Mesenchymal stem cell (in vitro differentiated cells and primary cell): ENCODE measurements around the gene AIG1.
"Not testable (repeated sequence)": the region's sequence is repeated elsewhere in the genome, so short reads cannot be mapped to it uniquely, and the experiment has no call there.

Source experiments
- DNase-seq: peaks from one replicate; pipeline ENCODE4 v3.0.0-alpha.2; 2013
- H2AFZ ChIP-seq: one replicate; pipeline ENCODE4 v1.6.1; 2013; ENCODE audit warnings: low read depth, mild to moderate bottlenecking, control low read depth, inconsistent platforms, low read length, moderate library complexity
- H2AK5ac ChIP-seq: 2 replicates; pipeline ENCODE4 v1.6.1; 2013; ENCODE audit warnings: low read length, moderate library complexity, mild to moderate bottlenecking, inconsistent platforms; ENCODE audit not compliant: severe bottlenecking
- H2BK120ac ChIP-seq: one replicate; pipeline ENCODE4 v1.6.1; 2013; ENCODE audit warnings: low read depth, mild to moderate bottlenecking, inconsistent platforms, low read length, moderate library complexity
- H2BK12ac ChIP-seq, 2 experiments: one replicate each; pipeline ENCODE4 v1.6.1; 2013; ENCODE audit warnings: inconsistent platforms in 2 of 2, low read length in 2 of 2, mild to moderate bottlenecking in 2 of 2, moderate library complexity in 2 of 2, control low read depth in 1 of 2
- H2BK15ac ChIP-seq: one replicate; pipeline ENCODE4 v1.6.1; 2013; ENCODE audit warnings: mild to moderate bottlenecking, low read depth, inconsistent platforms; ENCODE audit not compliant: poor library complexity, severe bottlenecking
- H2BK5ac ChIP-seq: 2 replicates; pipeline ENCODE4 v1.6.1; 2013; ENCODE audit warnings: low read depth, mild to moderate bottlenecking, low read length, control low read depth, inconsistent platforms; ENCODE audit not compliant: poor library complexity, severe bottlenecking
- H3K14ac ChIP-seq, 2 experiments: one replicate each; pipeline ENCODE4 v1.6.1; 2013; ENCODE audit warnings: inconsistent platforms in 2 of 2, low read length in 2 of 2, control low read depth in 1 of 2, mild to moderate bottlenecking in 1 of 2, moderate library complexity in 1 of 2
- H3K18ac ChIP-seq, 2 experiments: one replicate each; pipeline ENCODE4 v1.6.1; 2013; ENCODE audit warnings: inconsistent platforms in 2 of 2, low read length in 2 of 2, control low read depth in 1 of 2, low read depth in 1 of 2, mild to moderate bottlenecking in 1 of 2
- H3K23ac ChIP-seq, 2 experiments: one replicate each; pipeline ENCODE4 v1.6.1; 2013; ENCODE audit warnings: inconsistent platforms in 2 of 2, low read length in 2 of 2, mild to moderate bottlenecking in 2 of 2, moderate library complexity in 2 of 2, control low read depth in 1 of 2
- H3K27ac ChIP-seq: 2 replicates; pipeline ENCODE4 v1.5.1; 2013; ENCODE audit warnings: mild to moderate bottlenecking, moderate library complexity, low read length, control low read depth, inconsistent platforms; ENCODE audit not compliant: poor library complexity, severe bottlenecking
- H3K27me3 ChIP-seq, 2 experiments: 2 replicates each; pipeline versions ENCODE4 v1.6.1 to v1.7.0; 2013; ENCODE audit warnings: low read length in 2 of 2, mild to moderate bottlenecking in 2 of 2, moderate library complexity in 2 of 2, control low read depth in 1 of 2, inconsistent platforms in 1 of 2; ENCODE audit not compliant: control insufficient read depth in 1 of 2, insufficient read depth in 1 of 2
- H3K36me3 ChIP-seq, 2 experiments: 2 replicates each; pipeline versions ENCODE4 v1.6.1 to v1.7.0; 2013; ENCODE audit warnings: low read length in 2 of 2, control low read depth in 1 of 2, inconsistent platforms in 1 of 2, low read depth in 1 of 2, mild to moderate bottlenecking in 1 of 2; ENCODE audit not compliant: insufficient read depth in 2 of 2, control insufficient read depth in 1 of 2
- H3K4ac ChIP-seq, 2 experiments: one replicate each; pipeline ENCODE4 v1.6.1; 2013; ENCODE audit warnings: inconsistent platforms in 2 of 2, low read length in 2 of 2, mild to moderate bottlenecking in 2 of 2, moderate library complexity in 2 of 2, control low read depth in 1 of 2, low read depth in 1 of 2
- H3K4me1 ChIP-seq: 2 replicates; pipeline ENCODE4 v1.6.1; 2013; ENCODE audit warnings: low read depth, low read length, control low read depth; ENCODE audit not compliant: control insufficient read depth, insufficient read depth
- H3K4me2 ChIP-seq: 2 replicates; pipeline ENCODE4 v1.6.1; 2013; ENCODE audit warnings: low read length, mild to moderate bottlenecking, inconsistent platforms; ENCODE audit not compliant: poor library complexity, severe bottlenecking
- H3K4me3 ChIP-seq, 2 experiments: 2 replicates each; pipeline versions ENCODE4 v1.5.1 to v1.7.0; 2013; ENCODE audit warnings: low read length in 2 of 2, mild to moderate bottlenecking in 2 of 2, control low read depth in 1 of 2, low read depth in 1 of 2; ENCODE audit not compliant: insufficient read depth in 1 of 2
- H3K79me1 ChIP-seq: replicated peaks from 2 replicates; pipeline ENCODE4 v1.6.1; 2013; ENCODE audit warnings: mild to moderate bottlenecking, control low read depth, low read length, inconsistent platforms; ENCODE audit not compliant: poor library complexity, severe bottlenecking
- H3K9ac ChIP-seq: 2 replicates; pipeline ENCODE4 v1.7.0; 2013; ENCODE audit warnings: mild to moderate bottlenecking, low read length, moderate library complexity
- H3K9me3 ChIP-seq: 2 replicates; pipeline ENCODE4 v1.7.0; 2013; ENCODE audit warnings: mild to moderate bottlenecking, low read length; ENCODE audit not compliant: control insufficient read depth
- H4K8ac ChIP-seq: one replicate; pipeline ENCODE4 v1.6.1; 2013; ENCODE audit warnings: inconsistent platforms, mild to moderate bottlenecking, low read length, moderate library complexity
- H4K91ac ChIP-seq: one replicate; pipeline ENCODE4 v1.6.1; 2013; ENCODE audit warnings: mild to moderate bottlenecking, low read length, inconsistent platforms
- WGBS: methylation state at CpG from one replicate; pipeline ENCODE4 v1.1.7; 2013; ENCODE audit warnings: mixed read lengths; 5-methylcytosine and 5-hydroxymethylcytosine counted together

The AIG1 gene

DNA sequence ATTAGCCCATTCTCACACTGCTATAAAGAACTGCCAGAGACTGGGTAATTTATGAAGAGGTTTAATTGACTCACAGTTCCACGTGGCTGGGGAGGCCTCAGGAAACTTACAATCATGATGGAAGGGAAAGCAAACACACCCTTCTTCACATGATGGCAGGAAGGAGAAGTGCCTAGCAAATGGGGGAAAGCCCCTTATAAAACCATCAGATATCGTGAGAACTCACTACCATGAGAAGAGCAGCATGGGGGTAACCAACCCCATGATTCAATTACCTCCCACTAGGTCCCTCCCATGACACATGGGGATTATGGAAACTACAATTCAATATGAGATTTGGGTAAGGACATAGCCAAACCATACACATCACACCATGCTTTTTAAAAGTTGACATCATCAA, 39.8 kb upstream of the AIG1 start:
- 40% methylated on average over 2 of the region's 2 CpGs for WGBS
- H2BK12ac ChIP-seq, H3K36me3 ChIP-seq, H3K4me3 ChIP-seq, H3K27me3 ChIP-seq, H2BK120ac ChIP-seq, H3K18ac ChIP-seq, H3K4me1 ChIP-seq, H3K23ac ChIP-seq, H2BK15ac ChIP-seq, H3K4ac ChIP-seq, H4K8ac ChIP-seq, H3K79me1 ChIP-seq, H3K9me3 ChIP-seq, H2AK5ac ChIP-seq, DNase-seq, H3K14ac ChIP-seq, H3K4me2 ChIP-seq, H4K91ac ChIP-seq, H2AFZ ChIP-seq, H3K27ac ChIP-seq, H2BK5ac ChIP-seq, H3K9ac ChIP-seq: not testable (repeated sequence)

DNA sequence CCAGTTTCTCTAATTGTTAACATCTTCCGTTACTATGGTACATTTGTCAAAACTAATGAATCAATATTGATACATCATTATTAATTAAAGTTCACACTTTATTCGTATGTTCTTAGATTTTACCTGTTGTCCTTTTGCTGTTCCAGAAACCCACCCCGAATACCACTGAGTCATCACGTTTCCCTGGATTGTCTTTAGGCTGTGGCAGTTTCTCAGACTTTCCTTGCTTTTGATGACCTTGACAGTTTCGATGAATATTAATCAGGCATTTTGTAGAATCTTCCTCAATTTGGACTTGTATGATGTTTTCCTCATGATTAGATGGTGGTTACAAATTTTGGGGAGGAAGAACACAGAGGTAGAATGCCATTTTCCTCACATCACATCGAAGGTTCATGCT, 39.1 kb upstream of the AIG1 start:
- H3K27me3 ChIP-seq, result no peaks in the 10 kb centered on the region
- no peak overlapping the region for H3K9ac ChIP-seq
- H3K27ac ChIP-seq, result no peak overlapping the region
- no peak overlapping the region for H3K18ac ChIP-seq
- no peaks in the 10 kb centered on the region for H3K9me3 ChIP-seq
- H3K36me3 ChIP-seq, result no peaks in the 10 kb centered on the region
- no peaks in the 10 kb centered on the region for H3K79me1 ChIP-seq
- H3K14ac ChIP-seq, result no peak overlapping the region
- H2BK12ac ChIP-seq, result no peak overlapping the region
- H3K4me1 ChIP-seq, result no peaks in the 10 kb centered on the region
- H3K4me3 ChIP-seq, result no peak overlapping the region
- H2BK5ac ChIP-seq, result no peak overlapping the region
- H3K23ac ChIP-seq, result no peak overlapping the region
- H4K8ac ChIP-seq, result no peak overlapping the region
- DNase-seq, result no peak
- no peak overlapping the region for H2BK120ac ChIP-seq
- H3K4ac ChIP-seq, result no peak overlapping the region
- H2AFZ ChIP-seq, result no peak overlapping the region
- H2BK15ac ChIP-seq, result no peak overlapping the region
- H3K4me2 ChIP-seq, result no peak overlapping the region
- WGBS, result 94% methylated on average over 6 of the region's 6 CpGs
- H4K91ac ChIP-seq, result no peak overlapping the region
- H2AK5ac ChIP-seq, result no peak overlapping the region

DNA sequence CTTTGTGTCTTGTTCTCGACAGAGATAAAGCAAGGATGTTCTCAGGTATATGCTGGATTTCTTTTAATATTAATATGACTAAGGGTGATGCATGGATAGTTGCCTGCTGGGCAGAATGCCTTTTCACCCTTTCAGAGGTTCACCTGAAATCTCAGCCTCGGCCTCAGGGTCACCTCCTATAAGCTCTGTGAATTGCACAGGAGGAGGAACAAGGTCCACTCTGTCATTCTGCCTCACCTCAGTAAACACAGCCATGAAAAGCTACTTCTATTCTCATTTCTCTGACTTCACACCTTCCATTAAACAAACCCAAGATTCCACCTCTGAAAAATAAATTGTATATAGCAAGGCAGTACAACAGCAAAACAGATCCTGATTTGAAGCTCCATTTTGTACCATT, 38.1 kb upstream of the AIG1 start:
- Histone ChIP-seq H3K4me1 (no peaks in the 10 kb centered on the region), H3K9me3 (no peaks in the 10 kb centered on the region), H3K4ac (no peak overlapping the region), H3K79me1 (no peaks in the 10 kb centered on the region), H3K27me3 (no peaks in the 10 kb centered on the region), H2BK15ac (no peak overlapping the region), H3K4me3 (no peak overlapping the region), H3K4me2 (no peak overlapping the region), H4K91ac (no peak overlapping the region), H2BK5ac (no peak overlapping the region), H3K27ac (no peak overlapping the region), H2BK120ac (no peak overlapping the region), H3K18ac (no peak overlapping the region), H2AFZ (no peak overlapping the region), H3K36me3 (no peaks in the 10 kb centered on the region), H2BK12ac (no peak overlapping the region), H4K8ac (no peak overlapping the region), H3K9ac (no peak overlapping the region), H3K14ac (no peak overlapping the region), H2AK5ac (no peak overlapping the region), H3K23ac (no peak overlapping the region)
- DNase-seq, result no peak
- 91% methylated on average over 2 of the region's 2 CpGs for WGBS

DNA sequence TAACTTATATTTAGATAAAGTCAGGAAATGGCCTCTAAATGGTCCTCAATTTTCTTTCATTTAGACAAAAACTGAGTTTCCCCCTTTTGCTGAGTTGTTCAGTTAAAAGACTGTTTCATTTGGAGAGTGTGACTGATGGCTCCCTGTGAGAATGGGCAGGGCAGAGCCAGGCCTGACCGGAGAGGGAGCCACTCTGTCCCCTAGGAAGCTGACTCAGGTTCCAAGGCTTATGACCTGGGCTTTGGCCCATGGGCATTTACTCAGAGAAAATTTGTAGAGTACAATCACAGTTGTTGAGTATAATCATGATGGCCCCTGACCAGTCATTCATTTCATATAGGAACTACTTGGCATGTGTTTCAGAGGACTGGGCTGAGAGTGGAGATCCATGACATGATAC, 37.0 kb upstream of the AIG1 start:
- Histone ChIP-seq H3K4me3 (no peak overlapping the region), H3K27ac (no peak overlapping the region), H3K4me1 (no peaks in the 10 kb centered on the region), H2AFZ (no peak overlapping the region), H4K91ac (no peak overlapping the region), H3K9ac (no peak overlapping the region), H3K79me1 (no peaks in the 10 kb centered on the region), H2BK12ac (no peak overlapping the region), H2BK120ac (no peak overlapping the region), H3K18ac (no peak overlapping the region), H2BK5ac (no peak overlapping the region), H3K14ac (no peak overlapping the region), H2AK5ac (no peak overlapping the region), H3K23ac (no peak overlapping the region), H4K8ac (no peak overlapping the region), H3K4ac (no peak overlapping the region), H3K4me2 (no peak overlapping the region), H3K36me3 (no peaks in the 10 kb centered on the region), H2BK15ac (no peak overlapping the region), H3K9me3 (no peaks in the 10 kb centered on the region), H3K27me3 (no peaks in the 10 kb centered on the region)
- 75% methylated on average over 1 of the region's 1 CpG for WGBS
- DNase-seq, result no peak
